ENCODE measurements around the gene OSCAR. TPM values are rescaled to one million over a fixed set of nuclear protein-coding genes. Genes with fewer than 3 reads are reported as not detected.
A peak's percentile ranks its signal among the peaks of the same experiment; 100 is the strongest.

The OSCAR gene
- total RNA-seq, 1 donor from 2014 or later, result not detected

DNA sequence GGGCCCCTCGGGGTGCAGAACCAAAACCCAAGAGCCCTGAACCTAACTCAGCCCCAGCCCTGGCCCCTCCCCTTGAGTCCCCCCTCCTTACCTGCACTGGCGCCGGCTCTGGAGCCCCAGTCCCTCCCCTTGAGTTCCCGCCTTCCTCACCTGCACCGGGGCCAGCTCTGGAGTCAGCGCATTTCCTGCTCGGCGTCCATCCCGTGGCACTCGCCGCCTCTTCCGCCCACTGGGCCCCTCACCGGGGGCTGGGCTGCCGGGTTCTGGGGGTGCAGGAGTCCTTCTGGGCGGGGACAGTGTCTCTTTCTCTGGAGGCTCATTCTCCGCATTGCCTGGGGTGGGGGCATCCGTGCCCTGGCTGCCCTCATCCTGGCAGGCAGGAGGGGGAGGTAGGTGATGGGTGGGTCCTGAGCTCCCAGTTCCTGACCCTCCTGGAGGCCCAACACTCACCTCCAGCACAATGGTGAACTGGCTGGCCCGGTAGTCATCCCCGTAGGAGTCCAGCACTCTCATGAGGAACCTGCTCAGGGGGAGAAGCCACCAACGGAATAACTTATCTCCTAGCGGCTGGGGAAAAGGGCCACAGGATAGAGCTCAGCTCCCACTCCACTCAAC, 7.4 kb upstream of the OSCAR start:
- H3K27me3 Mint-ChIP-seq (ENCODE audit: unreplicated experiment), result peaks cover 4% of the 10 kb centered on the region
- peaks cover 2% of the 10 kb centered on the region for H3K4me1 Mint-ChIP-seq (ENCODE audit: low read depth, unreplicated experiment)
- DNase-seq, result no peak
- no peak overlapping the region for H3K27ac Mint-ChIP-seq (ENCODE audit: unreplicated experiment)
- H3K4me3 Mint-ChIP-seq (ENCODE audit: unreplicated experiment), result no peak overlapping the region
- TF ChIP-seq, protein P1, sequence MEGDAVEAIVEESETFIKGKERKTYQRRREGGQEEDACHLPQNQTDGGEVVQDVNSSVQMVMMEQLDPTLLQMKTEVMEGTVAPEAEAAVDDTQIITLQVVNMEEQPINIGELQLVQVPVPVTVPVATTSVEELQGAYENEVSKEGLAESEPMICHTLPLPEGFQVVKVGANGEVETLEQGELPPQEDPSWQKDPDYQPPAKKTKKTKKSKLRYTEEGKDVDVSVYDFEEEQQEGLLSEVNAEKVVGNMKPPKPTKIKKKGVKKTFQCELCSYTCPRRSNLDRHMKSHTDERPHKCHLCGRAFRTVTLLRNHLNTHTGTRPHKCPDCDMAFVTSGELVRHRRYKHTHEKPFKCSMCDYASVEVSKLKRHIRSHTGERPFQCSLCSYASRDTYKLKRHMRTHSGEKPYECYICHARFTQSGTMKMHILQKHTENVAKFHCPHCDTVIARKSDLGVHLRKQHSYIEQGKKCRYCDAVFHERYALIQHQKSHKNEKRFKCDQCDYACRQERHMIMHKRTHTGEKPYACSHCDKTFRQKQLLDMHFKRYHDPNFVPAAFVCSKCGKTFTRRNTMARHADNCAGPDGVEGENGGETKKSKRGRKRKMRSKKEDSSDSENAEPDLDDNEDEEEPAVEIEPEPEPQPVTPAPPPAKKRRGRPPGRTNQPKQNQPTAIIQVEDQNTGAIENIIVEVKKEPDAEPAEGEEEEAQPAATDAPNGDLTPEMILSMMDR (IDR thresholded peaks at IDR 0.05; ENCODE audit: partially characterized antibody, unreplicated experiment), result no peak
- peaks cover 3% of the 10 kb centered on the region for H3K36me3 Mint-ChIP-seq (ENCODE audit: unreplicated experiment)
- peaks cover 8% of the 10 kb centered on the region for H3K9me3 Mint-ChIP-seq (ENCODE audit: unreplicated experiment)

DNA sequence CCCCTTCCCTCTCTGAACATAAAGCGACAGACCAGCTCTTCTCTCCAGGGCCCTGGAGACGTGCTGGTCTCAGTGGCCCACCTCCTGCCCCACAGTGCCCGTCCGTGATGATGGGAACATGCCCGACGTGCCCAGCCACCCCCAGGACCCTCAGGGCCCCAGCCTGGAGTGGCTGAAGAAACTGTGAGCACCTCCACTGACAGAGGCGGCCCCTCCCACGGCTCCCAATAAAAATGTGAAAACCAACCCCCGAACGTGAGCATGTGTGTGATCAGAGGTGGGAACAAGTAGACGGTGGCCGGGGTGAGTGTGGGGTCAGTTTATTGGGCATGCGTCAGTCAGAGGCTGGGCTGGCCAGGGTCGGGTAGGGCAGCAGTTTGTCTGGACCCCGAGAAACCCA, 6.1 kb upstream of the OSCAR start:
- TF ChIP-seq, protein P1 (IDR thresholded peaks at IDR 0.05; ENCODE audit: partially characterized antibody, unreplicated experiment), result no peak
- no peak for DNase-seq
- peaks cover 6% of the 10 kb centered on the region for H3K27me3 Mint-ChIP-seq (ENCODE audit: unreplicated experiment)

DNA sequence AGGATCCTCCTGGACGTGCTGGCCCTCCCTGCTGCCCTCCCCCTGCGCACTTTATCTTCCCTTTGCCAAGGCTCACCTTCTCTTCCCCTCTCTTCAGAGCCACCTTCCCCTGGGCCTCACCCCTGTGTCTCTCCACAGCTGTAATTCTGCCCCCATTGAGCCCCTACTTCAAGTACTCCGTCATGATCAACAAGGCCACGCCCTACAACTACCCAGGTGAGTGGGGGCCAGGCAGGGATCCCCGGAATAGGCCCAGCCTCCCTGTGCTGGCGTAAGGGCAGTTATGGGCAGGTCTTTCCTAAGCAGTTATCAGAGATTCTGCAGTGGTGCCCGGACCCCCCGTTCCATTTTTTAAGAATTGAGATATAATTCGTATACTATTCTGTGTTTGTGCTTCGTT, 5.2 kb upstream of the OSCAR start:
- Mint-ChIP-seq H3K4me3 (ENCODE audit: unreplicated experiment) (no peak overlapping the region), H3K36me3 (ENCODE audit: unreplicated experiment) (peaks cover 2% of the 10 kb centered on the region), H3K27ac (ENCODE audit: unreplicated experiment) (no peak overlapping the region)

More for the DNA sequence above, 6.1 kb upstream of the OSCAR start:
- no peak overlapping the region for H3K4me3 Mint-ChIP-seq (ENCODE audit: unreplicated experiment)
- H3K9me3 Mint-ChIP-seq (ENCODE audit: unreplicated experiment), result peaks cover 8% of the 10 kb centered on the region
- no peak overlapping the region for H3K27ac Mint-ChIP-seq (ENCODE audit: unreplicated experiment)
- H3K4me1 Mint-ChIP-seq (ENCODE audit: low read depth, unreplicated experiment), result peaks cover 2% of the 10 kb centered on the region
- H3K36me3 Mint-ChIP-seq (ENCODE audit: unreplicated experiment), result peaks cover 3% of the 10 kb centered on the region

DNA sequence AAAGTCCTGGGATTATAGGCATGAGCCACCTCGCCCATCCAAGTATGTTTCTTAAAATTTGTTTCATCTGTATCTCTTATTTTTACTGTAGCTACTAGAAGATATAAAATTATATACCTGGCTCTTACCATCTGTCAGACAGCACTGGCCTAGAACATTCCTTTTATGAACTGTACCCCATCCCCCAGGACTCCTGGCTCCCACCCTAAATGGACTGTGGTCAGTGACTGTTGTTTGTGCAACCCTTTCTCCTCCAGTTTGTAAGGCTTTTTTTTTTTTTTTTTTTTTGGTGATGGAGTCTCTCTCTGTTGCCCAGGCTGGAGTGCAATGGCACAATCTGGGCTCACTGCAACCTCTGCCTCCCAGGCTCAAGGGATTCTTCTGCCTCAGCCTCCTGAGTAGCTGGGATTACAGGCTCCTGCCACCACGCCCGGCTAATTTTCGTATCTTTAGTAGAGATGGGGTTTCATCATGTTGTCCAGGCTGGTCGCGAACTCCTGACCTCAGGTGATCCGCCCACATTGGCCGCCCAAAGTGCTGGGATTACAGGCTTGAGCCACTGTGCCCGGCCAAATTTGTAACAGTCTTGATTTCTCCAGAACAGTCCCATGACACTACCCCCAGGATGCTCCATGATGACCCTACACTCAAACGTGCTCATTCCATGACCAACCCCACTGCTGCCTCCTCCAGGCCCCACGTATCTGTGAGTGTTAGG, 4.6 kb upstream of the OSCAR start:
- H3K4me1 Mint-ChIP-seq (ENCODE audit: low read depth, unreplicated experiment), result peaks cover 2% of the 10 kb centered on the region
- H3K27me3 Mint-ChIP-seq (ENCODE audit: unreplicated experiment), result peaks cover 4% of the 10 kb centered on the region
- TF ChIP-seq, protein P1 (IDR thresholded peaks at IDR 0.05; ENCODE audit: partially characterized antibody, unreplicated experiment), result no peak
- H3K27ac Mint-ChIP-seq (ENCODE audit: unreplicated experiment), result no peak overlapping the region
- peak overlapping the region; percentile 28 for H3K4me3 Mint-ChIP-seq (ENCODE audit: unreplicated experiment)
- no peaks in the 10 kb centered on the region for H3K36me3 Mint-ChIP-seq (ENCODE audit: unreplicated experiment)
- peaks cover 6% of the 10 kb centered on the region for H3K9me3 Mint-ChIP-seq (ENCODE audit: unreplicated experiment)
- DNase-seq, result no peak

More for the DNA sequence above, 5.2 kb upstream of the OSCAR start:
- Mint-ChIP-seq H3K4me1 (ENCODE audit: low read depth, unreplicated experiment) (peaks cover 2% of the 10 kb centered on the region), H3K27me3 (ENCODE audit: unreplicated experiment) (peaks cover 6% of the 10 kb centered on the region), H3K9me3 (ENCODE audit: unreplicated experiment) (peaks cover 8% of the 10 kb centered on the region)
- DNase-seq, result no peak
- TF ChIP-seq, protein P1 (IDR thresholded peaks at IDR 0.05; ENCODE audit: partially characterized antibody, unreplicated experiment), result no peak
